Nephron progenitor cell (in vitro differentiated cells): Measurements from ENCODE around the gene ABHD1.
"Not testable (repeated sequence)": the region's sequence is repeated elsewhere in the genome, so short reads cannot be mapped to it uniquely, and the experiment has no call there.

Source experiments
- DNase-seq: peaks from one replicate; pipeline ENCODE4 v3.0.0; 2021
- H3K27ac Mint-ChIP-seq: 2 replicates; pipeline ENCODE4 v1.8.0; 2021; ENCODE audit warnings: mild to moderate bottlenecking, moderate library complexity, mixed read lengths
- H3K27me3 Mint-ChIP-seq: 2 replicates; pipeline ENCODE4 v1.8.0; 2021; ENCODE audit warnings: mild to moderate bottlenecking, low read depth, mixed read lengths; ENCODE audit not compliant: poor library complexity
- H3K36me3 Mint-ChIP-seq: 2 replicates; pipeline ENCODE4 v1.8.0; 2021; ENCODE audit warnings: low read depth, mixed read lengths
- H3K4me1 Mint-ChIP-seq: 2 replicates; pipeline ENCODE4 v1.8.0; 2021; ENCODE audit warnings: mixed read lengths
- H3K4me3 Mint-ChIP-seq: 2 replicates; pipeline ENCODE4 v1.8.0; 2021; ENCODE audit warnings: mild to moderate bottlenecking, moderate library complexity, mixed read lengths
- H3K9me3 Mint-ChIP-seq: 2 replicates; pipeline ENCODE4 v1.8.0; 2021; ENCODE audit warnings: mild to moderate bottlenecking, moderate library complexity, mixed read lengths
- TF ChIP-seq, protein P1 (sequence below): fragments of 200-600 bp; sonication (generic); IDR thresholded peaks from 2 replicates; pipeline ENCODE4 v1.5.0; 2021; ENCODE audit warnings: antibody characterized with exemption

The ABHD1 gene

DNA sequence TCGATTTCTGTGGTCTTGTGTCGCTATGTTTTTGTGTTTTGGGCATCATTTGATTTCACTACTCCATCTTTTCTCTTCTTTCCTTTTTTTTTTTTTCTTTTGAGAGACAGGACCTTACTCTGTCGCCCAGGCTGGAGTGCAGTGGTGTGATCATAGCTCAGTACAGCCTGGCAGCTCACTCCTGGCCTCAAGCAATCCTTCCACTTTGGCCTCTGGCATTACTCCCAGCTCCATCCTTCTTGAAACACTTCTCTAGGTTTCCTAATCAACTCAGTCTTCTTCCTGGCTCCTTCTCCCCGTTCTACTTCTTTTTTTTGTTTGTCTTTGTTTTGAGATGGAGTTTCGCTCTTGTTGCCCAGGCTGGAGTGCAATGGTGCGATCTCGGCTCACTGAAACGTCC, 51.7 kb downstream of the ABHD1 start:
- Mint-ChIP-seq H3K27ac (no peak overlapping the region), H3K36me3 (no peaks in the 10 kb centered on the region), H3K4me1 (peaks cover 4% of the 10 kb centered on the region), H3K4me3 (no peak overlapping the region), H3K27me3 (peaks cover 29% of the 10 kb centered on the region), H3K9me3 (no peaks in the 10 kb centered on the region)
- DNase-seq = no peak
- TF ChIP-seq, protein P1, sequence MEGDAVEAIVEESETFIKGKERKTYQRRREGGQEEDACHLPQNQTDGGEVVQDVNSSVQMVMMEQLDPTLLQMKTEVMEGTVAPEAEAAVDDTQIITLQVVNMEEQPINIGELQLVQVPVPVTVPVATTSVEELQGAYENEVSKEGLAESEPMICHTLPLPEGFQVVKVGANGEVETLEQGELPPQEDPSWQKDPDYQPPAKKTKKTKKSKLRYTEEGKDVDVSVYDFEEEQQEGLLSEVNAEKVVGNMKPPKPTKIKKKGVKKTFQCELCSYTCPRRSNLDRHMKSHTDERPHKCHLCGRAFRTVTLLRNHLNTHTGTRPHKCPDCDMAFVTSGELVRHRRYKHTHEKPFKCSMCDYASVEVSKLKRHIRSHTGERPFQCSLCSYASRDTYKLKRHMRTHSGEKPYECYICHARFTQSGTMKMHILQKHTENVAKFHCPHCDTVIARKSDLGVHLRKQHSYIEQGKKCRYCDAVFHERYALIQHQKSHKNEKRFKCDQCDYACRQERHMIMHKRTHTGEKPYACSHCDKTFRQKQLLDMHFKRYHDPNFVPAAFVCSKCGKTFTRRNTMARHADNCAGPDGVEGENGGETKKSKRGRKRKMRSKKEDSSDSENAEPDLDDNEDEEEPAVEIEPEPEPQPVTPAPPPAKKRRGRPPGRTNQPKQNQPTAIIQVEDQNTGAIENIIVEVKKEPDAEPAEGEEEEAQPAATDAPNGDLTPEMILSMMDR = no peak

DNA sequence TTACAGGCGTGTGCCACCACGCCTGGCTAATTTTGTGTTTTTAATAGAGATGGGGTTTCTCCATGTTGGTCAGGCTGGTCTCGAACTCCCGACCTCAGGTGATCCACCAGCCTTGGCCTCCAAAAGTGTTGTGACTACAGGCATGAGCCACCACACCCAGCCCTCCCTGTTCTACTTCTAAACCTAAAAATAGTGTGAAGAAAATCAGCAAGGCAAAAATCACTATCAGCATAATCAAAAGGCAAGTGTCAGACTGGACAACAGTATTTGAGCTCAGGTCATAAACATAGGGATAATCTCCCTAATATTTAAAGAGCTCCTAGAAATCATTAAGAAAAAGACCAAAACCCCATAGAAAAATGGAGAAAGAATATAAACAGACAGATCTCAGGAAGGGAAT, 52.2 kb downstream of the ABHD1 start:
- H3K9me3 Mint-ChIP-seq, H3K4me1 Mint-ChIP-seq, DNase-seq, H3K36me3 Mint-ChIP-seq, H3K4me3 Mint-ChIP-seq, H3K27ac Mint-ChIP-seq: not testable (repeated sequence)
- peaks cover 30% of the 10 kb centered on the region for H3K27me3 Mint-ChIP-seq

DNA sequence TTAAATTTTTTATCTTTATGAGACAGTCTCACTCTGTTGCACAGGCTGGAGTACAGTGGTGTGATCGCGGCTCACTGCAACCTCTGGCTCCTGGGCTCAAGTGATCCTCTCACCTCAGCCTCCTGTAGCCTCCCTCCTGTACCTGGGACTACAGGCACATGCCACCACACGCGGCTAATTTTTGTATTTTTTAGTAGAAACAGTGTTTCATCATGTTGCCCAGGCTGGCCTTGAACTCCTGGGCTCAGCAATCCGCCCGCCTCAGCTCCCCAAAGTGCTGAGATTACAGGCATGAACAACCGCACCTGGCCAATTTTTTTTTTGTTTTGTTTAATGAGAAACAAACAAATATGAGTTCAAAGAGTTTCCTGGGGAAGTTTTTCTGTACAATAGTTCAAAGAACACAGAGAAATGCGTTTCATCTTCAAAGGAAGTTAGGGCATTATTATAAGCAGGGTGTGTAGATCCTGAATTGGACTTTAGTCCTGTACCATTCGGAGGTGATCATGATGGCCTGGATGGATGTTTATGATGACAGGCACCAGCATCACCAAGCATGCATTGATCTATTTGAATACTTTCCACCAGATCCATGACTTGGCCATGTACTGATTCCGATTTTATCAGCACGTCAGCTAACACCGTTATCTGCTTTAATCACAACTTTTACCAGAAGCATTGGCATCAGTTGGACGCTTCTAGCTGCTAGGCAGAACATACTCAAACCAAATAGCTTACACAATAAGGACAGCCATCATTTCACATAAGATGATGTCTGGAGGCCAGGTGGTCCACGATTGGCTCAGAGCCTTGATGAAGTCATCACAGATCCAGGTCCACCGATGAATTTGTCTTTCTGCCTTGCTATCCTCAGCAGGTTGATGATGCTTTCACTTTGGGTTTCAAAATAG, 54.1 kb downstream of the ABHD1 start:
- Mint-ChIP-seq H3K27me3 (peaks cover 38% of the 10 kb centered on the region), H3K4me3 (no peak overlapping the region), H3K9me3 (no peaks in the 10 kb centered on the region), H3K27ac (no peak overlapping the region), H3K4me1 (no peaks in the 10 kb centered on the region), H3K36me3 (no peaks in the 10 kb centered on the region)
- no peak for DNase-seq
- TF ChIP-seq, protein P1 = no peak

DNA sequence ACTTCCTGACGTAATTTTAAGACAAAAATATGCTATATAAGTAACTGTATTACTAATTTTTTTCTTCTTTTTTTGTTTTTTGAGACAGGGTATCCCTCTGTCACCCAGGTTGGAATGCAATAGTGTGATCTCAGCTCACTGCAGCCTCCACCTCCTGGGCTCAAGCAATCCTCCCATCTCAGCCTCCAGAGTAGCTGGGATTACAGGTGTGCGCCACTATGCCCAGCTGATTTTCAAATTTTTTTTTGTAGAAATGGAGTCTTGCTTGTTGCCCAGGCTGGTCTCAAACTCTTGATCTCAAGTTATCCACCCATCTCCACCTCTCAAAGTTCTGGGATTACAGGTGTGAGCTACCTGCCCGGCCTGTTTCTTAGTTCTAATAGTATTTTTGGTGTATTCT, 54.9 kb downstream of the ABHD1 start:
- no peak overlapping the region for H3K27ac Mint-ChIP-seq
- no peaks in the 10 kb centered on the region for H3K4me1 Mint-ChIP-seq

DNA sequence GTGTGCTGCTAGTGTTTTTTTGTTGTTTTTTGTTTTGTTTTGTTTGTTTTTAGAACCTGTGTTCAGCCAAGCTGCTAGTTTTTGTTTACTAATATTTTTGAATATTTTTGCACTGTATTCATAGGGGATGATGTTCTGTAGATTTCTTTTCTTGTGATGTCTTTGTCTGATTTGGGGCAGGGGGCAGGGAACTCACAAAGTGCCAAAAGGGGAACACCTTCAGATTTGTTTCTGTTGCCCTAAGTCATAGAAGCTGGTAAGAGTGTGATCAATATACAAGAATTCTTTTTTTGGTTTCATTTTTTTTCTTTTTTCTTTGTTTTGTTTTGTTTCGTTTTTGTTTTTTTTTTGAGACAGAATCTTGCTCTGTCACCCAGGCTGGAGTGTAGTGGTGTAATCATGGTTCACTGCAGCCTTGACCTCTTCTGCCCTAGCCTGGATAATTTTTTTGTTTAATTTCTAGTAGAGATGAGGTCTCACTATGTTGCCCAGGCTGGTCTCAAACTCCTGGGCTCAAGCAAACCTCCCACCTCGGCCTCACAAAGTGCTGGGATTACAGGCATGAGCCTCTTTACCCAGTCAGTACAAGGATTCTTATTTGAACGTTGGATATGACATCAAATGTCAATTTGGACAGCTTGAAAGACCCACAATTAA, 55.9 kb downstream of the ABHD1 start:
- Mint-ChIP-seq H3K4me3 (no peak overlapping the region), H3K36me3 (no peaks in the 10 kb centered on the region), H3K9me3 (no peaks in the 10 kb centered on the region), H3K27me3 (peaks cover 41% of the 10 kb centered on the region), H3K4me1 (no peaks in the 10 kb centered on the region), H3K27ac (no peak overlapping the region)
- DNase-seq = no peak
- TF ChIP-seq, protein P1 = no peak

More for the DNA sequence above, 54.9 kb downstream of the ABHD1 start:
- no peak for DNase-seq
- peaks cover 38% of the 10 kb centered on the region for H3K27me3 Mint-ChIP-seq
- TF ChIP-seq, protein P1 = no peak
- H3K4me3 Mint-ChIP-seq = no peak overlapping the region
- no peaks in the 10 kb centered on the region for H3K36me3 Mint-ChIP-seq
- H3K9me3 Mint-ChIP-seq = no peaks in the 10 kb centered on the region
